ENCODE data around the gene MROH2B.

DNA sequence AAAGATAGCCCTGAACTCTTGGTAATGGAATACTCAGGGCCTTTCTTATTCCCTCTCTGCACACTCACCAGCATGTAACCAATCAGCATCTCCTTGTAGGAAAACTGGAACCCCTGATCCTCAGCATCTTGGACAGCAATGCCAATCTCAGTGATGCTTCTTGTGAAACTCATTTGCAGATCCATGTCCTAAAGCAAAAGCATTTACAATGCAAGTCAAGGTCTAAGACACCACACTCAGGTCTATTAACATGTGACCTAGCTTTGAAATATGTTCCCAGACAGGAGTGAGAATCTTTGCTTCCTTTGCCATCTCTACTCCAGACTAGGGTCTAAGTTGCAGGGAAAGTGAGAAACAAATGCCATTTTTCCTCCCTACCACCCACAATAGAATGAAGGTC, 38.2 kb downstream of the MROH2B start:
- TF ChIP-seq GATA2 (IDR thresholded peaks at IDR 0.05; ENCODE audit: low read depth, low read length) (no peak), GATA3 (IDR thresholded peaks at IDR 0.05; ENCODE audit: low read depth, low read length) (no peak)
